DMS153 treated with DMSO at 0.1 percent for 48 hours (cell line): ENCODE data around the gene PTGES2.
"Not testable (repeated sequence)": the region's sequence is repeated elsewhere in the genome, so short reads cannot be mapped to it uniquely, and the experiment has no call there.

Experiments used
- DNase-seq: peaks from one replicate; lab custom pipeline; 2025; ENCODE audit not compliant: unreplicated experiment; lab: John Stamatoyannopoulos, UW

Gene PTGES2

DNA sequence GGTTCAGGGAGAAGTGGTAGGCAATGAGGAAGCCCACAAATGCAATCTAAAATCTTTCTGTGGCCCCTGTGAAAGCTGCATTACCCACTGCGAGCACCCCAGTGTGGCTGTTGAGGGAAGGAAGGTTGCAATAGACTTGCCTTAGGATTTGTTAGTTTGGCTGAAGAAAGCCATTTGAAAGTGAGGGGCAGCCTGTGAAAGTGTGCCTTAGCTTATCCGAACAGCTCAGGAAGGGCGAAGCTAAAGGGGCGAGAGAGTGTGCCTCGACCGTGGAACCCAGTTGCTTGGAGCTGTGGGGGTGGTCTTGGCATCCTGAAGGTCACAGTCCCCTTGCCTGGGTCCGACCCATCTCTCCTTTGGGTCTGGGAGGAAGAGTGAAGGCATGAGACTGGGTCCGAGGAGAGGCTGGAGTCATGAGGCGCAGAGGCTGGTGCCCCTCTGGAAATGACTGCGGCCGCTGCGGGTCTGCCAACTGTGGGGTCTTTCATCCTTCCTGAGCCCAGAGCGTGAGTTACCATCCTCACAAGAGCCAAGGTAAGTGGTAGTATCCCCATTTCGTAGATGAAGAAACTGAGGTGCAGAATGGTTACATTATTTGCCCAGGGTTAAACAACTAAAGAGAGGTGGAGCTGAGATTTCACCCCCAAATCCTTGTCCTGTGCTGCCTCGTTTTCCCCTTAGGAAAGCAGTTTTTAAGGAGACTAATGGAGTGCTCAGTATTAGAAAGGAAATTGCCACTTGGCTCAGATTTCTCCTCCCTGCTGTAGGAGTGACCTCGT, 35.1 kb downstream of the PTGES2 start:
- no peak for DNase-seq

DNA sequence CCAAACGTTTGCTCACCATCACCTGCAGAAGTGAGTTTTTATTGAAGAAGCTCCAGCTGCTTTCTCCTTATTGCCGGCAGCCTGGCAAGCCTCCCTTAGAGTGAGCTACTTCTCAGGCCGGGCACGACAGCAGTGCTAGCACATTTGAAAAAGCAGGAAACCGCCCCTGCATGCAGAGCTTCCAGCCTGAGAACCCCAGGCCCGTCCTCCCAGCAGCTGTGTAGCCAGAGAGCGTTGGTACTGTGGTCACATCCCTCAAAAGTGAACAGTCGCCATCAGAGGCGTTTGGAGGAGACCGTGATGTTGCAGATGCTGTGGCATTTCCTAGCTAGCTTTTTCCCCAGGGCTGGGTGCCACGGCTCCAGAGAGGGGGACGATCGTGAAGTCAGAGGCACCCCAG, 36.0 kb downstream of the PTGES2 start:
- no peak for DNase-seq

DNA sequence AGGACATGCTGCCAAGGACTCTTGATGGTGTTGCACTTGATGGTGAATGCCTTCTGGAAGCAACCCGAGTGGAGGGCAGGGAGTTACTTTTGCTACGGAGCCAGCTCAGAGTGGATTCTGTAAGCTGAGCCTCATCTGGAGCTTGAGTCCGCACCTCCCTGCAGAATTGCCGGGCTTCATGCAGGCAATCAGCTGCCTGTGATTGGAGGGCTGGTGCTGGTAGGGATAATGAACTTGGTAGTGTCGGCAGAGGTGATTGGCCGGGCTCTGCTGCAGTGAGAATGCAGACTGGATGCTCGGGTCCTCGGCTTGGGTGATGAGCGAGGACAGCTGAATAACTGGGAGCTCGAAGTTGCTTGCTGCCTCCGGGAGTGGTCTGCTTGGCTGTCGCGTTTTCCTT, 36.4 kb downstream of the PTGES2 start:
- no peak for DNase-seq

DNA sequence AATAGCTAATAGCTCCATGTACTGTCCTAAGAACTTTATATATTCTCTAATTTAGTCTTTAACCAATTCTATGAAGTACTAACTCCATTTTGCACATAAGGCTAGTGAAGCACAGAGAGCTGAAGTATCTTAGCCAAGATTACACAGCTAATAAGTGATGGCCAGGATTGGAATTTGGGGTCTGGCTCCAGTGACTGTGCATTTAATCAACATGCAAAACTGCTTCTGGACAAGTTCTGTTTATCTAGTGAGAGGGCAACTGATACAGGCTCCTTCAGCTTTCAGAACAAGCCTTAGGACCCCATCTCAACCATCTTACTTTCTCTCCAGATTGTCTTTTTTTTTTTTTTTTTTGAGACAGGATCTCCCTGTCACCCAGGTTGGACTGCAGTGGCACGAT, 38.2 kb downstream of the PTGES2 start:
- DNase-seq = no peak

DNA sequence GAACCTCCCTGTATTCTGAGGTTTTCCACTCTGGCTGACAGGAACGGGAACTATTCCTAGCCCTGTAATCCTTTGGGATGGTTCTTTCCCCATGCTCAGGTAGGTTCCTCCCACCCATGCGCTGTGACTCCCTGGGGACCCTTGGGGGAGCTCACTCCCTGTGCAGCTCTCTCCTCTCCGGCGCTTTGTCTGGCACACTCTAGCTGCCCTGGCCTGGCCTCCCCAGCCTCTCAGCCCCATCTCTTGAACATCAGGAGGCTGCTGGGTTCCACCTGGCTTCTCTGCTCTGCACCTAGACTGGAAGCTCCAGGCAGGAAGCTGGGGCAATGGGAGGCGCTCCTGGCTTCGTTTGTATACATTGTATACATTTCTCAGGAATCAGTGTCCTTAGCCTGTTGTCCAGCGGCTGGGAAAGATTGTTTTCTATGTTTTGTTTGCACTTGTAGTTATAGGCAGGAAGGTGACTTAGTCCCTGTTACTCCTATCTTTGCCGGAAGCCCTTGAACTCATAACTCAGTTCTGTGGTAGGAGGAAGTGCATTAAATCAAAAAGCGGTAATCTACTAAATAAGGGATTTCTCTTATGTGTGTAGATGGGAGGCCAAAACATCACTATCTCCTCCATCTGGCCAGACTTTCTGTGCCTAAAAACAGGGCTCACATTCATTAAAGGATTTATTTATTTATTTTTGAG, 39.1 kb downstream of the PTGES2 start:
- DNase-seq = no peak

DNA sequence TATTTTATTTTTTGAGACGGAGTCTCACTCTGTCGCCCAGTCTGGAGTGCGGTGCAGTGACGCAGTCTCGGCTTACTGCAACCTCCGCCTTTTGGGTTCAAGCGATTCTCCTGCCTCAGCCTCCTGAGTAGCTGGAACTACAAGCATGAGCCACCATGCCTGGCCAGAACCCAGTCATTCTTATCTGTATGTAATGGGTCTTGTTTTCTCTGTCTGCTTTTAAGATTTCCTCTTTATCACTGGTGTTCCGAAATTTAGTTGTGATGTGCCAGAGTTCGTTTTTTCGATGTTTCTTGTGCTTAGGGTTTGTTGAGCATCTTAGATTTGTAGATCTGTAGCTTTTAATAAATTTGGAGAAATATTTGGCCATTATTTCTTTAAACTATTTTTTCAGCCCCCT, 40.3 kb downstream of the PTGES2 start:
- no peak for DNase-seq

DNA sequence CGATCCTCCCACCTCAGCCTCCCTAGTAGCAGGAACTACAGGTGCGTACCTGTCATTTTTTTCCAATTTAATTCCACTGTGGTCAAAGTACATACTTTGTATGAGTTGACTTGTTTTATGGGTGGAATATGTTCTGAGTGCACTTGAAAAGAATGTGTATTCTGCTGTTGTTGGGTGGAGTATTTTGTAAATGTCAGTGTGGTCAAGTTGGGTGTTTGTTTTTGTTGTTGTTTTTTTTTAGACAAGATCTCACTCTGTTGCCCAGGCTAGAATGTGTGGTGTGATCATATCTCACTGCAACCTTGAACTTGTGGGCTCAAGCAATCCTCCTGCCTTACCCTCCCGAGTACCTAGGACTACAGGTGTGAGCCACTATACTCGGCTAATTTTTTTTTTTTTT, 41.6 kb downstream of the PTGES2 start:
- no peak for DNase-seq

DNA sequence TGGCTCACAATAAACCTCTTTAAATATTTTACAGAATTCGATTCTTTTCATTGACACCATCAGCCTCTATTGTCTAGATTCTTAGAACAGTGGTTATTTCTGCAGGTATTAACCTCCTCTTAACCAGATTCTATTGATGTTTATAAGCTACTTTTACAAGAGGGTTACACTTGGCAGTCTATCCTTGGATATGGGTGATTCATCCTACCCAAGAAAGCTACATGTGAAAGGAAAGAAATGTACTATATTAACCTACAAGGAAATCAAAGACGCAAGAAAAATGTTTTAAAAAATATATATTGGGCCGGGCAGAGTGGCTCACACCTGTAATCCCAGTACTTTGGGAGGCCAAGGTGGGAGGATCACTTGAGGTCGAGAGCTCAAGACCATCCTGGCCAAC, 42.8 kb downstream of the PTGES2 start:
- DNase-seq = no peak

DNA sequence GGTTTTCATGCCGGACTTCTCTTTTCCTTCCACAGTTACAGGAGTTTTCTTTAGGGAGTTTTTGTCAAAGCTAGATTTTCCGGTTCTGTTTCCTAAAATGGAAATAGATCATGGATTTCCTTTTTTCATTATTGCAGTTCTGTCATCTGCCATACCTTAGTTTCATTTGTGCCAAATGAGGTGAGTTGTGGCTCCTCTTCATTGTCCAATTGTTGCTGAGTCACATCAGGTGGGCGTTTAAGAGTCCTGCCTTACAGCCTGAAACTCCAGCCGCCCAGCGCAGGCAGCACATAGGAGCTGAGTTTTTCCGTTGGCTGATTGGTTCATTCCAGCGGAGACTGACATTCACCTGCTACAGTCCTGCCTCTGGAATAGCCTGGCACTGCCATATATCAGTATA, 45.4 kb downstream of the PTGES2 start:
- no peak for DNase-seq

DNA sequence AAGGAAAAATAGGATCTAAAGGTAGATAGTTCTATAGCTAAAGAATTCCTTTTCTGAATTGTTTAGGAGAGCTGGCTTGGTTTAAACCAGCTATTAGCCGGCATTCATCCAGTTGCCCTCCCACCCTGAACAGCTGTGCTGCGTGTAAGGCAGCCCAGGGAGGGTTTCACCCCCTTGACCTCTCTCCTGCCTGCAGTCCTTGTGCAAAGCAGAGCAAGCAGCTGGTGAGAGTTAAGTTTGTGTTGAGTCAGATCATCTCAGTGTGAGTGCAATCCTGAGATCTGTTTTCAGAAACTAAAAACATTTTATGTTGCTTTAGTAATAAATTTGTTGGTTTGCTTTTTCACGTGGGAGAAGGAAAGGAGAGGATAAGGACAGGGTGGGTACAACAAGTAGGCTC, 46.5 kb downstream of the PTGES2 start:
- DNase-seq = no peak

DNA sequence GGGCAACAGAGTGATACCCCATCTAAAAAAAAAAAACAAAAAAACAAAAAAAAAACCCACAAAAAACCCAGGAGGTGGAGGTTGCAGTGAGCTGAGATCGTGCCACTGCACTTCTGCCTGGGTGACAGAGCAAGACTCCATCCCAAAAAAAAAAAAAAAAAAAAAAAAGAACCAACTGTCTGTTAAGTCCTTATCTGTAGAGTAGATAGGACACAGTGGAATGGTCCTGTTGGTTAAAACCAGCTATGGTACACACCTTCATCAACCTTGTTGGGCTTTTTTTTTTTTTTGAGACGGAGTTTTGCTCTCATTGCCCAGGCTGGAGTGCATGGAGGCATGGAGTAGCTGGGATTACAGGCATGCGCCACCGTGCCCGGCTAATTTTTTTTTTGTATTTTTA, 47.3 kb downstream of the PTGES2 start:
- DNase-seq = no peak

DNA sequence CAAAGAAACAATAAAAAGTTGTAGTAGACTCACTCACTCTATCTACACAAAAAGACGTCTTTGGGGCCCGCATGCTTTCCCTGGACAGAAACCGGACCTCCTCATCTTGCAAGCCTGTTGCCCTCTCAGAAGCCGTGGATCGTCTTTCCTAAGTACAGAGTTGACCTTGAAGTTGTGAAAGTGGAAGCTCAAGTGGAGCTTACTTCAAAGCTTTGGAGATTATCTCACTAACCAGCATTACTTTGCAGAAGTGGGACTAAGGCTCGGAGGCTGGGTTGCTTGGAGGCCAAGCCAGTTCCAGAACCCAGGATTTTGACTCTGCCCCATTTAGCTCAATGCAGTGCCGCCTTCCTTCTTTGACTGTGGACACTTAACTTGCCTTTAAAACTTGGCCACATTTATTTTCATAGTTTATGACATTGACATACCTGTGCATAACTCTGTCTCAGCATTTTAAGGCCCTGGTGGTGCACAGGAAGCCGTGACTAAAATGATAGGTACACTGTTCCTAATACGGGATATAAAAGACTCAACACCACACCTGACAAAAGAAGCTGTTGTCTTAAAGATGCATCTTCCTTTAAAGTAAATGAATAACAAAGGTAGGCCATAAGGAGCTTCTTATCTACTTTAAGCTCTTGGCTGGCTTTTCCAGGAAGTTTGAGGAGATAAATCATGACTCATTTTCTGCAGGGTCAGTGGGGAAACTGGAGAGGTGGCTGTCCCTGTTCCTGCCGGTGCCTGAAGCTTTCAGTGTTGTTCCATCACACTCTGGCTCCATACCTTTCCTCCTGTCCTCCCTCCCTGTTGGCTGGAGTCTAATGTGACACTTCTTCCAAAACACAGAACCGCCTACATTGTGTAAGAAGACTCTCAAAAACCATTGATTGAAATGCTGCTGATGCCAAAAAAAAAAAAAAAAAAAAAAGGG, 48.8 kb downstream of the PTGES2 start:
- no peak for DNase-seq

DNA sequence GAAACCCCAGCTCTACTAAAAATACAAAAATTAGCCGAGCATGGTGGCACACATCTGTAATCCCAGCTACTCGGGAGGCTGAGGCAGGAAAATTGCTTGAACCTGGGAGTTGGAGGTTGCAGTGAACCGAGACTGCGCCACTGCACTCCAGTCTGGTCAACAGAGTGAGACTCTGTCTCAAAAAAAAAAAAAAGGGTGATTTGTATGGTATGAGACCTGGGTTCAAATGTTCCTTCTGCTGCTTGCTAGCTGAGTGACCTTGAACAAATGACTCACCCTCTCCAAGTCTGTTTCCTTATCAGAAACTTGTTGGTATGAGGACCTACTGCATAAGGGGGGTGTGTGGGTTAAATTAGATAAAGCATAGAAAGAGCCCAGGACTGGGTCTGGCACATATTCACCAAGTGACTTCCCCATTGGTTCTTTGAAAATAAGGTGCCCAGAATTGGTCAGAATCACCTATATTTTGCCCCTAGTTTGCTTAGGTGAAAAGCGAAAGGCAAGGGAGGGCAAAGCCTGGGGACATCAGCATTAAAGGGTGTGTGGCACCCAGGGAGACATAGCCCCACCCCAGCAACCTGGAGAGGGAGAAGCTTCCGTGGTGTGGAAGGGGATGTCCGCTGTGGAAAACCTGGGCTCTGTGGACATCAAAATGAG, 49.6 kb downstream of the PTGES2 start:
- DNase-seq = no peak

DNA sequence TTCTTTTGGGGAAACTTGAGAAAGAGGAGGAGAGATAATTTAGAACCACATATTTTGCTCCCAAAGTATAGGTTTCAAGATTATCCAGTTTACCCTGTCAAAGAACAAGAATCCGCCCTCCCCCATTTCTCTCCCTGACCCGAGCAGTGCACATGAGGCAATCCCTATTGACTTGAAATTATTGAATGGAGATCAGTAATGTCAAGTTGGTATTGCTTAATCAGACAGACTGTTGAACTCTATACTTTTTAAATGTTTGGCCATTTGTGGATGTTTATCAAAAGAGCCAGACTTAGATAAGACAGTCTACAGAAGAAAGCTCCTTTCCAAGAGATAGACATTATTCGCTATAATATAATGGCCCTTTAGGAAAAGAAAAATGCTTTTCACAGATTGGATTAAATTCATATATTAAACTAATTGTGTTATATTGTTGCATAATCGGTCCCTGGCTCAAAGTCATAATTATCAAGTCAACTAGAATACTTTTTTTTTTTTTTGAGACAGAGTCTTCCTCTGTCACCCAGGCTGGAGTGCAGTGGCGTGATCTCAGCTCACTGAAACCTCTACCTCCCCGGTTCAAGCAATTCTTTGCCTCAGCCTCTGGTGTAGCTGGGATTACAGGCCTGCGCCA, 54.2 kb downstream of the PTGES2 start:
- no peak for DNase-seq

DNA sequence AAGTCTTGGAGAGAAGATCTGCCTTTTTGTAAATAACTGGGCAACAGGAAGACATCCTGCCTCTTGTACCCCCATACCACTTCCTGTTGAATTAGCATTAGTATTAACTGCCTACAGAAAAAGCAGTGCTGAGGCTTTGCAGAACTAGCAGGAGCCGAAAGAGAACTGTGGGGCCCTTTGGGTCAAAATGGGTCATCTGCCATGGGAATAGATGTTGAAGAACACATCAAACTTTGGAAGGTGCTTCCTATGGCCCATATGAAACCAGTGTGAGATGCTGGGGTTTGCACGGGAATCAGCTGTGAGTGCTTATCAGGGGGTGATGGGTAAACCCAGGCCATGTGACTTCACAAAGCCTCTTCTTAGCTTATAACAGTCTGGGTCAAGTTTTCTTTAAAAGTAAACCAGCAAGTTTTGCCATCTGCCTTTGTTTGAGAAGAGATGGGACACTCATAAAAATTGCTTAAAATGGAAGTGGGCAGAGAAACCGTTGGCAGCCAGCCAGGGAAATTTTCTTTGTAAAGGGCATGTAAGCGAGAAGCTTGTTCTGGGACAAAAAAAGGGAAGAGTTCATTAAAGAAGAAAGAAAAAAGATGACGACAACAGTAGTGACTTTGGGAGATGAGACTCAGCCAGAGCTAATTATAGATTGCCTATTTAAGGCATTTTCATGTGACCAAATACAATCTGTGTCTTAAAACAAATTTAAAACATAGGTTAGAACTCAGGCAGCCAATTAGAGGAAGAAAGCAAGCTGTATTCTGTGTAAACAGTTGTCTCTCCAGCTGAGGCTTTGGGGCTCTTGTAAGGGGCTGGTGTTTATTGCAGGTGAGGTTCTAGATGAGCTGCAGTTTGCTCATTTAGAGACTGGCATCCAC, 55.1 kb downstream of the PTGES2 start:
- peak; percentile 39 for DNase-seq

DNA sequence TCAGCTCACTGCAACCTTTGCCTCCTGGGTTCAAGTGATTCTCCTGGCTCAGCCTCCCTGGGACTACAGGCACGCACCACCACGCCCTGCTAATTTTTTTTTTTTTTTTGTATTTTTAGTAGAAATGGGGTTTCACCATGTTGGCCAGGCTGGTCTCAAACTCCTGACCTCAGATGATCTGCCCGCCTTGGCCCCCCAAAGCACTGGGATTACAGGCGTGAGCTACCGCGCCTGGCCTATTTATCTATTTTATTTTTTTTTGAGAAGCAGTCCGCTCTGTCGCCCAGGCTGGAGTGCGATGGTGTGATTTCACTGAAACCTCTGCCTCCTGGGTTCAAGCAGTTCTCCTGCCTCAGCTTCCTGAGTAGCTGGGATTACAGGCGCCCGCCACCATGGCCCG, 56.1 kb downstream of the PTGES2 start:
- DNase-seq = not testable (repeated sequence)

DNA sequence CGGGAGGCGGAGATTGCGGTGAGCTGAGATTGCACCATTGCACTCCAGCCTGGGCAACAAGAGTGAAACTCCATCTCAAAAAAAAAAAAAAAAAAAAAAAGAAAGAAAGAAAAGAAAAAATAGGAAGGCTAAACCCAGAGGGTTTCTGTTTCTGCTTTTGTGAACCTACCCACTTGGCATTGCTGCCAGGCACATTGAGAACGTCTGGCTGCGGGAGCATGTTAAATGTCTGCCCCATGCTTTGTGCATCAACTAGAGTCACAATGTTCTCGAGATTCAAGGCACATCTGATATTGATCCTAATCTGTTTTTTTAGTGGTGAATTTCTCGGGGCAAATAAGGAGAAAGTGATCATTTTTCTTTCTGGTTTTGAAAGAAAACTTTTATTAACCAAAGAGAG, 56.7 kb downstream of the PTGES2 start:
- DNase-seq = no peak
